Activated effector memory CD4-positive, alpha-beta T cell treated with Interleukin-2 at 50 U/mL for 16 hours (primary cell): ENCODE measurements around the gene GRB14.
"Not testable (repeated sequence)": the region's sequence is repeated elsewhere in the genome, so short reads cannot be mapped to it uniquely, and the experiment has no call there.

Source experiments
- DNase-seq: peaks from one replicate; pipeline ENCODE4 v3.0.0-alpha.2; 2020

The GRB14 gene

GRCh38 chr2:164549705-164550104 is 71.6 kb downstream of the GRB14 start:
- DNase-seq, result not testable (repeated sequence)

- no peak for DNase-seq
Measured at GRCh38 chr2:164545484-164545883, 75.8 kb downstream of the GRB14 start.

GRCh38 chr2:164542581-164543021 is 78.7 kb downstream of the GRB14 start:
- DNase-seq, result no peak

- no peak for DNase-seq
Measured at GRCh38 chr2:164538240-164538866, 82.9 kb downstream of the GRB14 start.

GRCh38 chr2:164535280-164536025 is 85.8 kb downstream of the GRB14 start:
- no peak for DNase-seq

- no peak for DNase-seq
Measured at GRCh38 chr2:164530464-164530863, 90.8 kb downstream of the GRB14 start.

GRCh38 chr2:164523726-164524125 is 97.6 kb downstream of the GRB14 start:
- no peak for DNase-seq

- DNase-seq, result no peak
Measured at GRCh38 chr2:164523009-164523408, 98.3 kb downstream of the GRB14 start.

GRCh38 chr2:164522561-164522981 is 98.7 kb downstream of the GRB14 start:
- no peak for DNase-seq

GRCh38 chr2:164515734-164516133 is 105.5 kb downstream of the GRB14 start:
- no peak for DNase-seq

- no peak for DNase-seq
Measured at GRCh38 chr2:164515030-164515429, 106.3 kb downstream of the GRB14 start.

GRCh38 chr2:164514491-164514890 is 106.8 kb downstream of the GRB14 start:
- no peak for DNase-seq

GRCh38 chr2:164512871-164513270 is 108.4 kb downstream of the GRB14 start:
- DNase-seq, result no peak

GRCh38 chr2:164511738-164512137 is 109.5 kb downstream of the GRB14 start:
- DNase-seq, result no peak

- DNase-seq, result no peak
Measured at GRCh38 chr2:164510895-164511294, 110.4 kb downstream of the GRB14 start.

GRCh38 chr2:164509137-164509877 is 112.0 kb downstream of the GRB14 start:
- DNase-seq, result no peak

- no peak for DNase-seq
Measured at GRCh38 chr2:164504253-164504652, 117.0 kb downstream of the GRB14 start.

GRCh38 chr2:164498836-164499235 is 122.4 kb downstream of the GRB14 start:
- no peak for DNase-seq

- no peak for DNase-seq
Measured at GRCh38 chr2:164496881-164497280, 124.4 kb downstream of the GRB14 start.

- no peak for DNase-seq
Measured at GRCh38 chr2:164496421-164496820, 124.9 kb downstream of the GRB14 start.

- no peak for DNase-seq
Measured at GRCh38 chr2:164495491-164496223, 125.6 kb downstream of the GRB14 start.

GRCh38 chr2:164485541-164485940 is 135.7 kb downstream of the GRB14 start:
- no peak for DNase-seq

GRCh38 chr2:164479460-164479859 is 141.8 kb downstream of the GRB14 start:
- no peak for DNase-seq
